ENCODE measurements around the gene DVL2. TPM values are rescaled to one million over a fixed set of nuclear protein-coding genes. Genes with fewer than 3 reads are reported as not detected.

Gene DVL2
- total and polyA plus RNA-seq, 8 donors = 36.9 to 59.7 (median 52.3) TPM

DNA sequence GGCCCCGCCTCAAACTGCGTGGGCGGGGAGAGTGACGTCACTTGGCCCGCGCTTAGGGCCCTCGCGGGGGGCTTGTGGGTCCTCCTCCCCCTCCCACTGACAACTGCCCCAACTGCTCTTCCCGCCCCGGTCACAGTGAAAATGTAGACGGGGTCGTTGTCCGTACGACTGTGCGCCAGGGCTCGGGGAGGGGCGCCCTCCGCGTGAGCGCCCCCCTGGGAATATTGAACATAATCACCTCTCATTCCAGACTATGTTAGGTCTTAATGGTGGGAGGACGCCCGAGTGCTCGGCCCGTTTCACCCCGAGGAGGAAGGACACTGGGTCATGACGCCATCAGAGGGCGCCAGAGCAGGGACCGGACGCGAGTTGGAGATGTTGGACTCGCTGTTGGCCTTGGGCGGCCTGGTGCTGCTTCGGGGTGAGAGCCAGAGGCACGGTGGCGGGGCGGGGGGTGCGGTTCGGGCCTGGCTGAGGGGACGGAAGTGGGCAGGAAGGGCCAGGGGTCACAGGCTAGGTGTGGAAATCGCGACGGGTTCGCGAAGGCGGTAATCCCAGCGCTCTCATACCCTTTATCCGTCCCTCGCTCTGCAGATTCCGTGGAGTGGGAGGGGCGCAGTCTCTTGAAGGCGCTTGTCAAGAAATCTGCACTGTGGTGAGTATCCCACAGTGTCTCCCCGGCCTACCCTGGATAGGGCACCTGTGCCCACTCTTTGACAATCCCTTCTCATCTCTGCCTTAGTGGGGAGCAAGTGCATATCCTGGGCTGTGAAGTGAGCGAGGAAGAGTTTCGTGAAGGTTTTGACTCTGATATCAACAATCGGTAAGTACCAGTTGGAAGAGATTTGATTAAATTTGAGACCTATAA is 18.1 kb upstream of the DVL2 start, which contains the start of gene ELP5:
TSS of gene ELP5 (plus strand) at position 40 of the 868 bp plus-strand sequence. CDS start at position 376, 336 bp downstream.
- H3K27ac ChIP-seq = peak within 1 kb of the TSS; percentile 99 to 100
- peak; percentile 81 for ATAC-seq
- intact Hi-C loops (cut with DNase I) = no loop called here
- TF ChIP-seq, protein P1, sequence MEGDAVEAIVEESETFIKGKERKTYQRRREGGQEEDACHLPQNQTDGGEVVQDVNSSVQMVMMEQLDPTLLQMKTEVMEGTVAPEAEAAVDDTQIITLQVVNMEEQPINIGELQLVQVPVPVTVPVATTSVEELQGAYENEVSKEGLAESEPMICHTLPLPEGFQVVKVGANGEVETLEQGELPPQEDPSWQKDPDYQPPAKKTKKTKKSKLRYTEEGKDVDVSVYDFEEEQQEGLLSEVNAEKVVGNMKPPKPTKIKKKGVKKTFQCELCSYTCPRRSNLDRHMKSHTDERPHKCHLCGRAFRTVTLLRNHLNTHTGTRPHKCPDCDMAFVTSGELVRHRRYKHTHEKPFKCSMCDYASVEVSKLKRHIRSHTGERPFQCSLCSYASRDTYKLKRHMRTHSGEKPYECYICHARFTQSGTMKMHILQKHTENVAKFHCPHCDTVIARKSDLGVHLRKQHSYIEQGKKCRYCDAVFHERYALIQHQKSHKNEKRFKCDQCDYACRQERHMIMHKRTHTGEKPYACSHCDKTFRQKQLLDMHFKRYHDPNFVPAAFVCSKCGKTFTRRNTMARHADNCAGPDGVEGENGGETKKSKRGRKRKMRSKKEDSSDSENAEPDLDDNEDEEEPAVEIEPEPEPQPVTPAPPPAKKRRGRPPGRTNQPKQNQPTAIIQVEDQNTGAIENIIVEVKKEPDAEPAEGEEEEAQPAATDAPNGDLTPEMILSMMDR (IDR thresholded peaks at IDR 0.05) = no peak
- H3K27me3 ChIP-seq = no peaks in the 10 kb centered on the region
- peak within 1 kb of the TSS; percentile 83 to 95 for H3K4me3 ChIP-seq
- H3K4me1 ChIP-seq = peaks cover 18 to 46% of the 10 kb centered on the region in 2 donors
- H3K36me3 ChIP-seq = peaks cover 0 to 35% of the 10 kb centered on the region in 2 donors
- H3K9me3 ChIP-seq = no peaks in the 10 kb centered on the region
- peak; percentile 94 to 98 (median 96) for DNase-seq

DNA sequence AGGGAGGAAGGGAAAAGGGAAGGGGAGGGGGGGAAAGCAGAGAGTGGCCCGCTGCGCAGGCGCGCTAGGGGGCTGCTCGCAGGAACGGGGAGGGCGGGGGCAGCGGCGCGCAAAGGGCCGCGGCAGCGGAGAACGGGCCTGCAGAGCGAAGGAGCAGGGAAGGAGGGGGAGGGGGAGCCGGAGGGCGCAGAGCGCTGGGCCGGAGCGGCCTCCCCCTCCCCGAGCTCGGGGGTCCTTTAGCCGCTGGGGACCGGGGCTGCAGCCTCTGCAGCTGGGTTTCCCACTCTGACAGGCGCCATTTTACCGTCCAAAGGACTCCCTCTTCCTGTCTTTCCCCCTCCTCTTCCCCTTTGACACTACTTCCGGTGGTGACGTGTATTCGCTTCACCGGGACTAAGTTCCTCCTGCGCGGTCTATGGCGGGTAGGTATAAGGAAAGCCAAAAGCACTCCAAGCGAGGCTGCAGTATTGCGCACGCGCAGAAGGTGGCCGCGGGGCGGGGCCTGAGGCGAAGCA is 17.4 kb upstream of the DVL2 start, which contains the start of gene CTDNEP1:
TSS of gene CTDNEP1 (minus strand) at position 74 of the 515 bp plus-strand sequence. CDS start 438 bp downstream, outside the sequence.
- H3K27ac ChIP-seq = peak within 1 kb of the TSS; percentile 99 to 100
- no peaks in the 10 kb centered on the region for H3K27me3 ChIP-seq
- intact Hi-C loops (cut with DNase I) = no loop called here
- TF ChIP-seq, protein P1 (IDR thresholded peaks at IDR 0.05) = no peak
- peak; percentile 99 to 100 (median 99) for DNase-seq
- peak; percentile 90 for ATAC-seq
- H3K36me3 ChIP-seq = peaks cover 0 to 34% of the 10 kb centered on the region in 2 donors
- H3K4me1 ChIP-seq = peaks cover 18 to 47% of the 10 kb centered on the region in 2 donors
- peak within 1 kb of the TSS; percentile 83 to 95 for H3K4me3 ChIP-seq
- no peaks in the 10 kb centered on the region for H3K9me3 ChIP-seq

- TF ChIP-seq, protein P1 (IDR thresholded peaks at IDR 0.05) = no peak
- intact Hi-C loops (cut with DNase I) = no loop called here
- H3K36me3 ChIP-seq = peaks cover 0 to 34% of the 10 kb centered on the region in 2 donors
- H3K9me3 ChIP-seq = no peaks in the 10 kb centered on the region
- H3K27me3 ChIP-seq = no peaks in the 10 kb centered on the region
- peaks cover 18 to 47% of the 10 kb centered on the region in 2 donors for H3K4me1 ChIP-seq
- H3K27ac ChIP-seq = peak overlapping the region; percentile 99 to 100
- H3K4me3 ChIP-seq = peak overlapping the region; percentile 83 to 95
- DNase-seq (peak in 2 of 4 donors; percentile 53 to 88), ATAC-seq (no peak)
These were observed 16.6 kb upstream of the DVL2 start for GRCh38 chr17:7250695-7251627.

DNA sequence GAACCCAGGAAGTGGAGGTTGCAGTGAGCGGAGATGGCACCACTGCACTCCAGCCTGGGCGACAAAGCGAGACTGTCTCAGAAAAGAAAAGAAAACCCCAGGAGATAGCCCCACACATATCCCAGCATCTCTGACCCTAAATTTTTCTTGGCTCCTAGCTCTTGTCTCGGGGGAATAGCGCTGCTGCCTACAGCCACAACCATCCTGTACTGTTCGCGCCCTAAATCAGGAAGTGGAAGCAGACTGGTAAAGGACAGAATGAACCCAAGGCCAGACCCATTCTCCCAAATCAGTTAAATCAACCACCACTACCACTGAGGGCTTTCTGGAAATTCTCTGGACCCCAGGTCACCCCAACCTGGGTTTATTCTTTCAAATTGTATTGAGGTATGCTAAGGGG is 15.5 kb upstream of the DVL2 start:
- ATAC-seq = no peak
- H3K4me3 ChIP-seq = peak overlapping the region; percentile 83 to 95
- intact Hi-C loops (cut with DNase I) = no loop called here
- DNase-seq = no peak
- TF ChIP-seq, protein P1 (IDR thresholded peaks at IDR 0.05) = no peak
- peaks cover 0 to 34% of the 10 kb centered on the region in 2 donors for H3K36me3 ChIP-seq
- H3K9me3 ChIP-seq = no peaks in the 10 kb centered on the region
- H3K27me3 ChIP-seq = no peaks in the 10 kb centered on the region
- H3K27ac ChIP-seq = peak overlapping the region in 1 of 2 donors; percentile 100
- H3K4me1 ChIP-seq = peaks cover 18 to 47% of the 10 kb centered on the region in 2 donors

Measured in left lung (tissue), 10 donors.